Adipocyte (in vitro differentiated cells): ENCODE measurements around the gene SCNN1A.

Experiments used
- DNase-seq: peaks from one replicate; pipeline ENCODE4 v3.0.0-alpha.2; 2015; ENCODE audit warnings: low read depth
- H3K27me3 ChIP-seq: replicated peaks from 2 replicates; pipeline ENCODE4 v1.7.0; 2013; ENCODE audit warnings: mild to moderate bottlenecking, low read length, moderate library complexity; ENCODE audit not compliant: control insufficient read depth, insufficient read depth
- H3K36me3 ChIP-seq: 2 replicates; pipeline ENCODE4 v1.7.0; 2013; ENCODE audit warnings: low read length, mild to moderate bottlenecking, moderate library complexity; ENCODE audit not compliant: control insufficient read depth, insufficient read depth, severe bottlenecking
- H3K4me1 ChIP-seq: 2 replicates; pipeline ENCODE4 v1.7.0; 2013; ENCODE audit warnings: mild to moderate bottlenecking, low read length, moderate library complexity; ENCODE audit not compliant: control insufficient read depth, insufficient read depth
- H3K4me3 ChIP-seq: 2 replicates; pipeline ENCODE4 v1.7.0; 2013; ENCODE audit warnings: mild to moderate bottlenecking, low read length, moderate library complexity
- H3K9ac ChIP-seq: 2 replicates; pipeline ENCODE4 v1.7.0; 2013; ENCODE audit warnings: mild to moderate bottlenecking, low read length, moderate library complexity
- H3K9me3 ChIP-seq: 2 replicates; pipeline ENCODE4 v1.7.0; 2013; ENCODE audit warnings: mild to moderate bottlenecking, low read length, moderate library complexity; ENCODE audit not compliant: control insufficient read depth

The SCNN1A gene

DNA sequence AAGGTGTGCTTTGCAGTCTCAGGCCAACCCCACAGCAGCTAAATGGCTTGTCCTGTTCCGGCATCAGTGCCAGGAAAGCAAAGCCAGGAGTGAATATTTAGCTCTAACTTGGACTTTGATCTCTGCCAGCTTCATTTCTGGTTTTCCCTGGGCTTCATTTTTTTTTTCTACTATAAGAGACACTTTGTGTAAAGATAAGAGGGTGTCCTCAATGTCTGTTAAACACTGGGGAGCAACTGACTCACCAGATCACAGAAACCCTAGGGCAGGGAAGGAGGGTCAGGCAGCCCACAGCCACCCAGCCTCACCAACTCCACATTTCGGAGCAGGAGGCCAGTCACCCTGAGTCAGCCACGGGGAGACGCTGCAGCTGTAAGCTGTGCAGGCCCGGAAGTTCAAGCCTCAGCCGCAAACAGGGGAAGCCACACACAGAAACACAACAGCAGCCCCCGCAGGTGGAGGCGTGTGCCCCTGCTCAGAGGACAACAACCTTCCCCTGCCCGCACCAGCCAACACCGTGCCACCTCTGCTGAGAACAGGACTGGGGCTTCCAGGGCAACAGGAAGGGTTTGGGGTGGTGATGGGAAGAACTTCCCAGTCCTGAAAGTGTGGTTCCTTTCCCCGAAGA, 39.8 kb downstream of the SCNN1A start:
- Histone ChIP-seq H3K4me3 (peak overlapping the region; percentile 76), H3K4me1 (peaks cover 83% of the 10 kb centered on the region), H3K9ac (peak overlapping the region; percentile 100), H3K36me3 (peaks cover 54% of the 10 kb centered on the region), H3K27me3 (no peaks in the 10 kb centered on the region), H3K9me3 (no peaks in the 10 kb centered on the region)
- peak; percentile 81 for DNase-seq

DNA sequence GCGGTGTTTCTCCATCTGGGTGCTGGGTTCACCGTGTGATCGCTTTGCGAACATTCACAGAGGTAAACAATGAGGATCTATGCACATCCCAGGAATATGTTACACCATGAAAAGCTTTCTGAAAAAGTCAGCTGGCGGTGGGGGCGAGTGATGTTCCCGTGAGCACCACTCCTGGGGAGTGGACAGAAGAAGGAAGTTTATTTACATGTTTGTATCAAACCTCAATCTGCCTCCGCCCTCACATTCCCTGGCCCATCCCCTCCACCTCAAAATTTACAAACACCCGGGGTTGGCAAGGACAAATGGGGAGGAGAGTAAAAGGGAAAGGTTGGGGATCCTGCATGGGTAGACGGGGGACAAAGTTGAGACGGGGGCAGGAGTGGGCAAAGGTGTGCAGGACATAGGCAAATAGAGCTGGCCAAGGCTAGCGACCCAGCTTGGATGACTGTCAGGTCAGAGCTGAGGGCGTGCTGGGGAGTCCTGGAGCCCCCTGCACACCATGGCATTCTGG, 40.4 kb downstream of the SCNN1A start:
- peak overlapping the region; percentile 76 for H3K4me3 ChIP-seq

DNA sequence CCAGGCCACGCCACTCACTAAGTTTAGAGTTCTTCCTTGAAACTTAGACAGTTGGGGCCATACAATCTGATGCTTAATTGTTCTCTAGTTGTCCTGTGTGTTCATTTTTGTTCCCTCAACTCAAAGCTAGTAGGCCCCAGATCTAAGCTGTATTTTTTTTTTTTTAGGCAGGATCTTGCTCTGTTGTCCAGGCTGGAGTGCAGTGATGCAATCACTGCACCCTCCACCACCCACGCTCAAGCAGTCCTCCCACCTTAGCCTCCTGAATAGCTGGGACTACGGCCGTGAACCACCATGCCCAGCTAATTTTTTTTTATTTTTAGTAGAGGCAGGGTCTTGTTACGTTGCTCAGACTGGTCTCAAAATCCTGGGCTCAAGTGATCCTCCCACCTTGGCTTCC, 41.0 kb downstream of the SCNN1A start:
- Histone ChIP-seq H3K9ac (peak overlapping the region; percentile 100), H3K4me1 (peaks cover 91% of the 10 kb centered on the region), H3K27me3 (no peaks in the 10 kb centered on the region), H3K36me3 (peaks cover 66% of the 10 kb centered on the region), H3K9me3 (no peaks in the 10 kb centered on the region), H3K4me3 (peak overlapping the region; percentile 76)
- no peak for DNase-seq

More for the DNA sequence above, 40.4 kb downstream of the SCNN1A start:
- H3K9me3 ChIP-seq, result no peaks in the 10 kb centered on the region
- no peak for DNase-seq
- H3K9ac ChIP-seq, result peak overlapping the region; percentile 100
- H3K27me3 ChIP-seq, result no peaks in the 10 kb centered on the region
- H3K36me3 ChIP-seq, result peaks cover 60% of the 10 kb centered on the region
- peaks cover 89% of the 10 kb centered on the region for H3K4me1 ChIP-seq

DNA sequence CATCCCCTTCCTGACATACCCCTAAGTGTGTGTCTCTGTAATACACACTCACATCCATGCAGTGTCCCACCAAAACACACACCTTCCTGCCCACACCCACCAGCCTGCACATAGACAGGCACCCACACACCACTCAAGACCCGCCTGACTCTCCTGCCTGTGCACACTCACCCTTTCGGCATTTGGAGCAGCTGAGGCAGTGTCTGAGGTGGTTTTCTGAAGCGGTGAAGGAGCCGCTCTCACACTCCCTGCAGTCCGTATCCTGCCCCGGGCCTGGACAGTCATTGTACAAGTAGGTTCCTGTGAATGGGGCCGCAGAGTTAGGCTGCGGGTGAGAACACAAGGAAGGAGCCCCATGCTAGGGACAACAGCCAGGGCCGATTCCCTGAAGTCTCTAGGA, 41.8 kb downstream of the SCNN1A start:
- peak; percentile 60 for DNase-seq
- Histone ChIP-seq H3K4me3 (peak overlapping the region; percentile 76), H3K36me3 (peaks cover 67% of the 10 kb centered on the region), H3K9ac (peak overlapping the region; percentile 100), H3K4me1 (peaks cover 84% of the 10 kb centered on the region), H3K27me3 (no peaks in the 10 kb centered on the region), H3K9me3 (no peaks in the 10 kb centered on the region)

DNA sequence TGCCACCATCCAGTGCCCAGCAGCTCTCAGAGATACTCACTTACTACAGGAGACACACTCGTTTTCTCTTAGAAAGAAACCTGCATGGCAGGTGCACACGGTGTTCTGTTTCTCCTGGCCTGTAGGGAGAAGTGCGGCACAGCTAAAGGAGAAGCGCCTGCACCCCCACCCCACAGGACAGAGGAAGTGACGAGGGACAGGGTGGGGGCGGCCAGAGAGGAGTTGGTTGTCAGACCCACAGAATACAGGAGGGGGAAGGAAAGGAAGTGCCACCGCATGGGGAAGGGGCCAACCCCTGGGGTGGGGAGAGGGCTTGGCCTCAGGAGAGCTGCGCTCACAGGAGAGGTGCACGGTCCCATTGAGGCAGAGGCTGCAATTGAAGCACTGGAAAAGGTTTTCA, 42.3 kb downstream of the SCNN1A start:
- peak overlapping the region; percentile 100 for H3K9ac ChIP-seq
- peaks cover 84% of the 10 kb centered on the region for H3K4me1 ChIP-seq
- H3K4me3 ChIP-seq, result no peak overlapping the region
- H3K27me3 ChIP-seq, result no peaks in the 10 kb centered on the region
- no peak for DNase-seq
- no peaks in the 10 kb centered on the region for H3K9me3 ChIP-seq
- peaks cover 73% of the 10 kb centered on the region for H3K36me3 ChIP-seq

DNA sequence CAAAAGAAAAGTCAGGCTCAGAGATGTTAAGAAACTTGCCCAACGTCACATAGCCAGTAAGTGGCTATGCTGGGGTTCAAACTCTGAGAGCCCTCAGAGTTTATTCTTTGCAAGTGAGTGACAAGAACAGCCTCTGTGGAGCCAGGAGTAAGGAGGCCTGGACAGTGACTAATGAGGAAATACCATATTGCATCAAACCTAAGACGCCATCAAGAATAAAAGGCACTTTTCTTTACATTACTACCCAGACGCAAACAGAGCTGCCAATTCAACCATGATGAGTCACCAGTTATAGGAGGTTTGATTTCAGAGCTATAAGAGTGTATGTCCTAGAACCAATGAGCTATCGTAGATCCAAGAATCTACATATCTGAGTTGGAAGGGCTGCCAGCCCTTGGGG, 42.9 kb downstream of the SCNN1A start:
- H3K9ac ChIP-seq, result peak overlapping the region; percentile 100
- no peaks in the 10 kb centered on the region for H3K27me3 ChIP-seq
- peaks cover 78% of the 10 kb centered on the region for H3K36me3 ChIP-seq
- no peak overlapping the region for H3K4me3 ChIP-seq
- peak; percentile 77 for DNase-seq
- peaks cover 84% of the 10 kb centered on the region for H3K4me1 ChIP-seq
- no peaks in the 10 kb centered on the region for H3K9me3 ChIP-seq

DNA sequence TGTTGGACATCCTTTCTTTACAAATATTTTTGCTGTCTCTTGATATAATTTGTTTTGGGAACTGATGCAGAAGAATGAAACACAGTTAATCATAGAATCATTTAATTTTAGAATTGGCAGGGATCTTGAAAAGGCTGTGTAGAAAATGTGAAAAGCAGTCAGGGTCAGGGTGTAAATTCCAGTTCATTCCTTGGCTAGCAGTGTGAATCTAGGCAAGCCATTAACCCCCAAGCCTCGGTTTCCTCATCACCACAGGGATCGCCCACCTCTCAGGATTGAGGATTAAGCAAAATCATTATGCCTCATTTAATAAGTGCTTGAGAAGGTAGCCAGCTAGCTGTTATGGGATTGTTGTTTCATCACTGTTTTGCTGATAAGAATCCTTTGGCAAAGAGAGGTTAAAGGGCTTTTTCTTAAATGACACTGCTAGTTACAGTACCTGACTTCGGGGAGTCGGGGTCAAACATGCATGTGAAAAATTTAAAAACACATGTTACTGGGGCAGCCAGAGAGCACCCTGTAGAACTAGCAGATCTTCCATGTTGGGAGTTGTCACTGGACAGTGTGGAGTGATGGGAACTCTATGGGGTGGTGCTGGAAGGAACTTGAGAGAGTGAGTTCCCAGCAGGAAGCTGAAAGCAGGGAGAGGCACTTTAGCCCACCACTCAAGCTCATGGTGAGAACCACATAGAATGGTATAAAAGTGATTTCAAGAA, 44.2 kb downstream of the SCNN1A start:
- no peak for DNase-seq
- no peak overlapping the region for H3K4me3 ChIP-seq
- peaks cover 78% of the 10 kb centered on the region for H3K36me3 ChIP-seq
- peaks cover 86% of the 10 kb centered on the region for H3K4me1 ChIP-seq
- no peaks in the 10 kb centered on the region for H3K27me3 ChIP-seq
- H3K9me3 ChIP-seq, result no peaks in the 10 kb centered on the region
- H3K9ac ChIP-seq, result peak overlapping the region; percentile 73

DNA sequence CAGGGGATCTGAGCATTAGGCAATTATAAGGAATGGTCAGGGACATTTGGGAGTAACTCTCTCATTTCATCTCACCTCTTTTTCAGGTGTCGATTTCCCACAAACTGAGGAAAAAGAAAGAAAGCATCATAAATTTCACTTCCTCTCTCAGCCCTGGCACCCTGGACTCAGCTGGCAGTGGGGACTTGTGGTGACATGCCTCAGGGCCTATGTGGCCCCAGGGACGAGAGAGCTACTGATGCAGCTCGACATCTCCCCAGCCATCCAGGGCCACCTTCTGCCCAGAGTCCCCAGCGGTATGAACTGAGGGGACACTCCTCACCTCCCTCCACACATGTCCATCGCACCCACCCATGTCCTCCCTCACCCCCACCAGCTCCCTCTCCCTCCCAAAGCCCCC, 45.2 kb downstream of the SCNN1A start:
- no peak for DNase-seq
- Histone ChIP-seq H3K36me3 (peaks cover 78% of the 10 kb centered on the region), H3K4me3 (no peak overlapping the region), H3K4me1 (peaks cover 84% of the 10 kb centered on the region), H3K27me3 (no peaks in the 10 kb centered on the region), H3K9ac (peak overlapping the region; percentile 73), H3K9me3 (no peaks in the 10 kb centered on the region)

DNA sequence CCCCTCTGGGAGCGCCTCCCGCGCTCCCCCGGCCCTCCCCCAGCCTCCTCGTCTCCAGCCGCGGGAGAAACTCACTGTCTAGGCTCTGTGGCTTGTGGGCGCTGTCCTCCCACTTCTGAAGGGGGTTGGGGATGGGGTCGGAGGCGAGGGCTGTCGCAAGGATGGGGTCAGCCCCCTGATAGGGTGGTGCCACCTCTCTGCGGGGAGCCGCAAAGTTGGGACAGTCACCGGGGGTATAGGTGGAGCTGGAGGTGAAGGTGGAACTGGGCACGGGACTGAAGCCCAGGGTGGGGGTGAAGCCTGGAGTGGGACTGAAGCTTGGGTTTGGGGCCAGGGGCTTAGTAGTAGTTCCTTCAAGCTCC, 45.7 kb downstream of the SCNN1A start:
- Histone ChIP-seq H3K36me3 (peaks cover 75% of the 10 kb centered on the region), H3K9me3 (no peaks in the 10 kb centered on the region), H3K4me1 (peaks cover 84% of the 10 kb centered on the region), H3K9ac (peak overlapping the region; percentile 73), H3K4me3 (no peak overlapping the region), H3K27me3 (no peaks in the 10 kb centered on the region)
- no peak for DNase-seq

DNA sequence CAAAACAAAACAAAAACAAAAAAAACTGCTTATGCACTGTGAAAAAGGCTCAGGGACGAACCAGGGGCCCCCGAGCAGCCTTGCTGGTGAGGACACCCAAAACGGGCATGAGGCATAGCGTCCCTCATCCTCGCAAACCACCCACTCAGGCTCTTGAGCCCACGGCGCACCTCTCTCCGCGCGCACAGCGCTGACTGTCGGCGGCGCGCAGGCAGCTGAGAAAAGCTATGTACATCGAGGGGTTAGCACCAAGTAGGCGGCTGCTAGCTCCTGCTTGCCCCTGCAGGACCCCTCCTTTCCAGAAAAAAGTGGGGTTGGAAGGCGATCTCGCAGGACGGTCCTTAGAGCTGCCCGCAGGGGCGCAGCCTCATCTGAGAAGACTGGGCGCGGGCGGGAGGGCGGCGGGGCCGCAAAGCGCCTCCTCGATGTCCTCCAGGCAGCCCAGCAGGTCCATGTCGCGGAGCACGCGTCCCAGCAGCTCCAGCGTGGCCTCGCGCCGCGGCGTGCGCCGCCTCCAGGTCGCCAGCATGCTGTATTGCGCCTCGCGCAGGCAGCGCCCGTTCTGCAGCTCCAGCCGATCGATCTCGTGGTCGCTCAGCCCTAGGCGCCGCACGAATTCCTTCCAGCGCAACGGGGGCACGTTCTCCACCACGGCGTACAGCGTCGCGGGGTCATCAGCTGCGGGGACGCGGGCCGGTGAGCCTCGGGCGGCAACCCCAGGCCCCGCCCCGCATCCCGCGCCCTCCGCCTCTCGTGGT, 46.2 kb downstream of the SCNN1A start:
- H3K9ac ChIP-seq, result peak overlapping the region; percentile 55
- no peaks in the 10 kb centered on the region for H3K9me3 ChIP-seq
- H3K36me3 ChIP-seq, result peaks cover 69% of the 10 kb centered on the region
- no peaks in the 10 kb centered on the region for H3K27me3 ChIP-seq
- no peak for DNase-seq
- H3K4me3 ChIP-seq, result no peak overlapping the region
- peaks cover 83% of the 10 kb centered on the region for H3K4me1 ChIP-seq
